NCI-H226 (cell line): ENCODE measurements around the gene UNC50.

Experiments used
- DNase-seq: peaks from one replicate; pipeline ENCODE4 v3.0.0-alpha.2; 2015

UNC50 gene, protein sequence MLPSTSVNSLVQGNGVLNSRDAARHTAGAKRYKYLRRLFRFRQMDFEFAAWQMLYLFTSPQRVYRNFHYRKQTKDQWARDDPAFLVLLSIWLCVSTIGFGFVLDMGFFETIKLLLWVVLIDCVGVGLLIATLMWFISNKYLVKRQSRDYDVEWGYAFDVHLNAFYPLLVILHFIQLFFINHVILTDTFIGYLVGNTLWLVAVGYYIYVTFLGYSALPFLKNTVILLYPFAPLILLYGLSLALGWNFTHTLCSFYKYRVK

DNA sequence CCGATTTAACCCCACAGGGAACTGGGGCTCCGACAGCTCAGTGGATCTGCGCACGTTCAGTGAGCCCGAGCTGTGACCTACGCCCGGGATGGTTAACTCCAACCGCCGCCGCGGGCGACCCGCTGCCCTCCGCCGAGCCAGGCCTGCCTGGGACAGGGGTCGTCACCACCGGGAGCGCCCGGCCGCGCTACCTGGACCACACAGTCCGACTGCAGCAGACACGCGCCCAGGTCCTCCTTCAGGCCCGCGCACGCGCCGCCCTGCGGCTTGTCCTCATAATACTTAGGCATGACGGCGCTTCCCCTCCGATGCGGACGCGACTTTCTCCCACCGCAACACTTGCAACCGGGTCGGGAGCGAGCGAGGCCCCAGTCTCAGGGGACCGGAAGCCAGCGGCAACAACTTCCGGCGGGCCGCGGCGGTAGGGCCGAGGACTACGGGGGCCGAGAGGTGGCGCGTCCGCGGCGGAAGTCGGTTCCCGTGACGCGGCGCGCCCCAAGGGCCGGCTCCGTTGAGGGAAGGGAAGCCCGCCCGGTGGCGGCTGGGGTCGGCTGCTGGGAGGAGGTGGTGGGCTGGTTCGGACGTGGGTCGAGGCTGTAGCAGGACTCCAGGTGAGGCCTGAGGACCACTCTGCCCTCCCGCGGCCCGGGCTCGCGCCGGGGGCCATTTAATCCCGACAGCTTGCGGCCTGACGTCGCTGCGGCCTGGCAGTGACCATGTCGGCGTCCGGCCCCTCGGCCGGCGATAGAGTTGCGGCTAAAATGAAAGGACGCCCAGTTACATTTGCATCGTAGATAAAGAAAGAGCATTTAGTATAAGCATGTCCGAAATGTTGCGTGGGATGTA, at the start of gene UNC50, which contains the start of gene COA5:
TSS of gene UNC50 (plus strand) at position 474 of the 846 bp plus-strand sequence. CDS start 1,171 bp downstream, outside the sequence.
TSS of gene COA5 (minus strand) at position 397 of the 846 bp plus-strand sequence. CDS start at position 290, 107 bp downstream.
- peak; percentile 89 for DNase-seq

GRCh38 chr2:98558852-98559530, 49.4 kb upstream of the UNC50 start:
- DNase-seq, result no peak

GRCh38 chr2:98559581-98559980, 48.8 kb upstream of the UNC50 start:
- peak; percentile 5 for DNase-seq

DNA sequence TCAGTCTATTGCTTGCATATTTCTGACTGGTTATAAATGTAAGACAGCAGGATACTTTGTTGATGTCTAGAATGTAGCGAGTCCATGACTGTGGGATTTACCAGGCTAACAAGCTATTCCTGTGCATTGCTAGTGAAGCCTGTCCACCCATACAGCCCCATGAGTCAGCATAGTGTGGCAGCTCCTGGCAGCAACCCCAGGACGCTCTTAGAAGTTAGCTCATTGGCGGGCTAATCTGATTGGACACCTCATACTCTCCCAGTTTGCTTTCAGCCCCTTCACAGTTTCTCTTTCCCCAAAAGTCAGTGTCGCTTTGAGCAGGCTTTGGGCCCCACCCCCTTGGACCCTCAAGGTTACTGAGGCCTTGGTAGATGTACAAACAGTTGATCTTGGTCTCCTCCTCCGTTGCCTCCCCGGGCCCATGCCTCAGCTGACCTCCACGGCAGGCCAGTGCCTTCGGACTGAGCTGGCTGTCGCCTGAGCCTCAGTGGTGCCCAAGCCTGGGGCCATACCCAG, 48.1 kb upstream of the UNC50 start:
- peak; percentile 90 for DNase-seq

DNA sequence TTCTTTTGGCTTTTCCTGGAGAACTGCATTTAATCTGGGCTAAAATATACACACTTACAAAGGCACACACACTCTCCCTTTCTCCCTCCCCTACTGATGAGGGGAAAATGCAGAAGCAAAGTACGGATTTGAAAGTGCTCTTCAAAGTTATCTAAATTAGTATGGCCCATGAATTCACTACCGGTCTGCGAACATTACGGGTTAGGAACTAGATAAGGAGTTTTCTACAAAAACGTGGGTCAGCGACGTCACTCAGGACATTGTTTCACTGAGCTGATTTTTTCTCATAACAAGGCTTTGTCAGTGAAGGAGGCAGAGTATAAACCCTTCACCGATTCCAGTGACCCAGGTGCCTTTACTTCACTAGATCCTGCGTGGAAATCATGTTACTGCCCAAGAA, 47.4 kb upstream of the UNC50 start:
- no peak for DNase-seq

DNA sequence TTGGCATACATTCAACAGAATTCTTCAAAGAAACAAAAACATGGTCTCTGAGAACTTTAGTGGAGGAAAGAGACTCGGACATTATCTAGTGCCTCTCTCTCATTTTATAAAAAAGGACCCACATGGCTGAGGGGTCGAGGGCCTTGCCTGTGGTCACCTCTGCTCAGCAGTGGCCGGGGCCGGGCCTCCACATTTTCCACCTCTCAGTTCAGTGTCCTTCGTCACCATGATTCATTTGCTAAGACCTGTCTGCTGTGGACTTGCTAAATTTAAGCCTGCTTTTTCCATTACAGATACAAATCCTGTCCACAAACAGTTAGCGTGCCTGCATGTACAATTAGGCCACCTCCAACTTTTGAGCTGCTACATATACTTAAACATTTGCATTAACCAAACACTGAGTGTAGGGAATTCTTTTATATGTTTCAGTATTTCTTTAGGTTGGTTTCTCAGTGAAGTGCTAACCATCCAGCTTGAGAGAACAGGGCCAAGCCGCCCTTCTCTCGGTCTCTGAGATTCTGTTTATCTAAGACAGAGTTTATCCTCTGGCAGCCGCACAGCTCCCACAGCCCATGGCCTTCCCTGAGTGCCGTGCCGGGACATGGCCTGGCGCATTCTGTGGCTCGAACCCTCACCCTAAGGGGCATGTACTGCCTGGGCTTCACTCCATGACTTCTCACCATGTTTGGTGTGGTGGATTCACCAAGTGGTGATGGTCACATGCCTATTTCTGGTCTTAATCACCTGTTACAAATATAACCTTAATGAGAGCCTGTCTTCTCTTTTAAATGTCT, 46.3 kb upstream of the UNC50 start:
- no peak for DNase-seq

DNA sequence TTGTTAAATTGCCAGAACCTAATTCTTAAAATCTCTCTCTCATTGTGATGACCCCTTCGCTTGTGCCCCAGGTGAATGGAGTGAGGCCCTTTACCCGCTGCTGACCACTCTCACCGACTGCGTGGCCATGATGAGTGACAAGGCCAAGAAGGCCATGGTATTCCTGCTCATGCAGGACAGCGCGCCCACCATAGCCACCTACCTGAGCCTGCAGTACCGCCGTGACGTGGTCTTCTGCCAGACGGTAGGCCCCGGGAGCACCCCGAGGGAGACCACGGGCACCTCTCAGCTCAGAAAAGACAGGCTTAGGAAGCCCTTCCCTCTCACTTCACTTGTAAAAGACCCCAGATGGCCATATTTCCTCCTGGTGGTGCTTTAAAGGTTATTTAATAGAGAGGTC, 45.0 kb upstream of the UNC50 start:
- no peak for DNase-seq

DNA sequence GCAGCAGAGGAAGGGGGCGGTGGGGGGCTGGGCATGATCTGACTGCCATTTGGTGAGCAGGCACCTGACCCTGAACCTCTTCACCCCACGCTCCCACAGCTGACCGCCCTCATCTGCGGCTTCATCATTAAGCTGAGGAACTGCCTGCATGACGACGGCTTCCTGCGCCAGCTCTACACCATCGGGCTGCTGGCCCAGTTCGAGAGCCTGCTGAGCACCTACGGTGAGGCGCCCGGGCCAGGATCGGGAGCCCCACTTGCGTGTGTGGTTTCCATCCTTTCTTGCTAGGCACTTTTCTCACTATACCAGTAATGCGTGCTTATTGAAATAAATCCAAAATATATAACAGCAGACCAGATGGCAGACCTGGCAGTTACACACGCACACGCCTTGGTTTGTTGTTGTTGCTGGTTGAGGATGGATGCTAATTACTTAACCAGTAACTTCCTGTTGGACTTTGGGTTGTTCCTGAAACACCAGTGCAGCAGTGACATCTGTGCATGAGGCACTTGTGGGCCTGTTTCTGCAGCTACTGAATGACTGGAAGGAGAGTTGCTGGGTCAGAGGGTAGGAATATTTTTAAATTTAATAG, 43.8 kb upstream of the UNC50 start:
- DNase-seq, result no peak

DNA sequence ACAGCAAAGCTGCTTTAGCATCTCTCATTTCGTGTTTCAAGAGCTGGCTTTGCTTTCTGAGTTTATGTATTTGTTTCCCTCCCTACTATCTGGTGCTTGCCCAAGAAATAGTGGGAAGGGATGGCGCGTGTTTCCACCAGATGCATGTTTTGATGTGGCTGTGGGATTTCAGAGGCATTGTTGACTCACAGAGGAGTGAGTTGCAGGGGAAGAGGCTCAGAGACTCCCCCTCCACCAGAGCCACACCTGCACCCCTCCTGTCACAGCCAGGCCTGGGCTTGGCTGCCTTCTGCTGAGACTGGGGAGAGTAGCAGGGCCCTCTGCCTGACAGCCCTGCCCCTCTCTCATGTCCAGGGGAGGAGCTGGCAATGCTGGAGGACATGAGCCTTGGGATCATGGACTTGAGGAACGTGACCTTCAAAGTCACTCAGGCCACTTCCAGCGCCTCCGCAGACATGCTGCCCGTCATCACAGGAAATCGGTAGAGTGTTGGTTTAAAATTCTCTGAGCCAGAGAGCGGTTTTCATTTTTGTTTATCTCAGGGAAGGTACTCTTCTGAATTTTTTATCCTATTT, 43.0 kb upstream of the UNC50 start:
- DNase-seq, result no peak

GRCh38 chr2:98565941-98566340, 42.4 kb upstream of the UNC50 start:
- DNase-seq, result no peak

GRCh38 chr2:98568161-98568956, 40.0 kb upstream of the UNC50 start:
- no peak for DNase-seq

DNA sequence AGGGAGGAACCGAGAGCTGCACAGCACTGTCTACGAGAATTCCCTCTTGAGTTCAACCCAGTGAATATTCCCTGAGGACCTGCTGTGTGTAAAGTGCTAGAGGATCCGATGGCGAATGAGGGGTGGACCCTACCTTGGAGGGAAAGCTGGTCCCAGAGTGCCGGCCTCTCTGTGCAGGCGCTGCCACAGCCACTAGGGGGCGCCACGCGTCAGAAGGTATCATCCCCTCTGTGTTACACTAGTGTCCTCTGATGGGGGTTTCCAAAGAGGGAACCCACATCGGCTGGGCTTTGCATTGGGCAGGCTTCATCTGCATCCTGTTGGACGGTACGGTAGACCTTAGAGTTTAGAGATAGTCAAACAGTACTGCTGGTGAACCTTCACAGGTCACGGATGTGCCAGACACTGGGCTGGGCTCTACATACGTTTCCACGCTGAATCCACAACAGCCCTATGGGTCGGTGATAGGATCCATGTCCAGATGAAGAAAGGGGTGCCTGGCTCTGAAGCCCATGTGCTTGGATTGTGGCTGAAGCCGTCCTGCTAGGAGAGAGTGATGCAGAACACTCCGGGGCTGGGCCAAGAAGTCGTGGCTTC, 39.1 kb upstream of the UNC50 start:
- no peak for DNase-seq

GRCh38 chr2:98569915-98570314, 38.5 kb upstream of the UNC50 start:
- DNase-seq, result no peak

- no peak for DNase-seq
Measured at GRCh38 chr2:98570356-98570755, 38.0 kb upstream of the UNC50 start.

GRCh38 chr2:98571121-98571701, 37.2 kb upstream of the UNC50 start:
- no peak for DNase-seq

DNA sequence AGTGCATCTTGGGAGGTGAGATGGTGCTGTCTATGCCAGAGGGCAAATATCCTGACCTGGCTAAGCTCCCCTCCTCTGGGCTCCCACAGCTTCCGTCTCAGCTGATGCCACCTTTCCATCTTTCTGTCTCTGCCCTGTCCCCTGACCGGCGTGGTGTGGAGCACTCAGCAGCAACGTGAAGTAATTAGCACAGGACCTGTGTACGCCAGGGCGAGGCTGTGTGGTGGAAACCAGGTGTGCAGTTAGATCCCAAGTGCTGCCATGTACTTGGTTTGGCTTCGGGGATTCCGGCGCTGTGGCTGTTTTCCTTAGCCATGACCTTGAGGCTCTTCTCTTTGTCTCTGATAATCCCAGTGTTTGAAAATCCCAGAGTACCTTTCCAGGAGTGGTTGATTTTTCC, 36.6 kb upstream of the UNC50 start:
- DNase-seq, result no peak

DNA sequence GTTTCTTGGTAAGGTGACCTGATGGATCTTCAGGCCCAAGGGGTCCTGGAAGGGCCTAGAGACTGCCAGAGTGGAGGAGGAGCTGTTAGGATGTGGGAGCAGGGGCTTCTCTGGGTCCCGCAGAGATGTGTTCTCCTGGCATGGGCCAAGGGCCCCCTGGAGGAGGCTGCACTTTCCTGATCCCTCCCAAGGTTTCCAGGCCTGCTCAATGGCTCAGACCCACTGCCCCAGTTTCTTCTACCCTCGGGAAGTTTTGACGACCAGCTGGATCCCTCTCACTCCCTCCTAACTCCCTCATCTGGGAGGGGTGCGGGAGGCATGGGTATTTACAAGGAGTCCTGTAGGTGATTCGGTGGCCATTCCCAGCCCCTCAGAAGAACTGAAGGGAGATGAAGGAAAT, 36.2 kb upstream of the UNC50 start:
- DNase-seq, result no peak

- no peak for DNase-seq
Measured at GRCh38 chr2:98572676-98573075, 35.7 kb upstream of the UNC50 start.

DNA sequence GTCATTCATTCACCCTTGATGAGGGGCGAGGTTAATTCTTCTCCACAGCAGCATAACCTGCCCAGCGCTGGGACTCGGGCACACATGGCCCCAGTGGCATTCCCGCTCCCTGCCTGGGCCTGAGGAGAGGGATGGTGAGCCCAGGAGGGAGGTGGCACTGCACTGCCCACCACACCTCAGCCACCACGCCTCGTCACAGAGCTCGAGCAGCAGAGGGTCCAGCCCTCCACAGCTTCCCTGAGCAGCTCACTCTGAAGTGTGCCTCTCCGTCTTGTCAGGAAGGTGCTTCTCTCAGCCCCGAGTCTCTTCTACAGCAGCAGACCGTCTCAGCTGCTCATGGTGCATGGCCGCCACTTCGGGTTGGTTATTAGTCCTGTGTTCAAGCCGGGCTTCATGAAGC, 35.0 kb upstream of the UNC50 start:
- DNase-seq, result no peak

GRCh38 chr2:98576666-98577312, 31.6 kb upstream of the UNC50 start:
- no peak for DNase-seq
